Hepatocyte (in vitro differentiated cells): ENCODE data around the gene CXCL10. TPM values are rescaled to one million over a fixed set of nuclear protein-coding genes. Genes with fewer than 3 reads are reported as not detected.

ENCODE experiments used
- DNase-seq: peaks from one replicate; pipeline ENCODE4 v3.0.0-alpha.2; 2016; ENCODE audit warnings: low spot score
- H2AFZ ChIP-seq: fragments of 200-600 bp; sonication (generic); 2 replicates; pipeline ENCODE4 v1.6.0; 2016; ENCODE audit warnings: antibody characterized with exemption, mild to moderate bottlenecking
- H3K27ac ChIP-seq: fragments of 200-600 bp; sonication (generic); 2 replicates; pipeline ENCODE4 v1.5.1; 2016; ENCODE audit warnings: mild to moderate bottlenecking
- H3K27me3 ChIP-seq: fragments of 200-600 bp; sonication (generic); 2 replicates; pipeline ENCODE4 v1.6.1; 2016
- H3K36me3 ChIP-seq: fragments of 200-600 bp; sonication (generic); replicated peaks from 2 replicates; pipeline ENCODE4 v1.5.1; 2016; ENCODE audit warnings: low read depth; ENCODE audit not compliant: insufficient read depth
- H3K4me1 ChIP-seq: fragments of 200-600 bp; sonication (generic); 2 replicates; pipeline ENCODE4 v1.5.1; 2016; ENCODE audit warnings: mild to moderate bottlenecking, moderate library complexity; ENCODE audit not compliant: insufficient read depth
- H3K4me2 ChIP-seq: fragments of 200-600 bp; sonication (generic); 2 replicates; pipeline ENCODE4 v1.6.0; 2016
- H3K4me3 ChIP-seq: fragments of 200-600 bp; sonication (generic); 2 replicates; pipeline ENCODE4 v1.5.1; 2016; ENCODE audit warnings: mild to moderate bottlenecking
- H3K79me2 ChIP-seq: fragments of 200-600 bp; sonication (generic); 2 replicates; pipeline ENCODE4 v1.6.0; 2017; ENCODE audit warnings: mild to moderate bottlenecking
- H3K9me2 ChIP-seq: fragments of 200-600 bp; sonication (generic); replicated peaks from 2 replicates; pipeline ENCODE4 v1.6.0; 2017; ENCODE audit warnings: mild to moderate bottlenecking; ENCODE audit not compliant: insufficient read depth
- H3K9me3 ChIP-seq: fragments of 200-600 bp; sonication (generic); 2 replicates; pipeline ENCODE4 v1.5.1; 2016; ENCODE audit warnings: low read depth, mild to moderate bottlenecking
- H4K20me1 ChIP-seq: fragments of 200-600 bp; sonication (generic); 2 replicates; pipeline ENCODE4 v1.6.0; 2016; ENCODE audit warnings: mild to moderate bottlenecking; ENCODE audit not compliant: insufficient read depth, poor library complexity, severe bottlenecking
- EZH2 ChIP-seq: fragments of 200-600 bp; sonication (generic); IDR thresholded peaks from 2 replicates; pipeline ENCODE4 v1.6.1; 2016; ENCODE audit warnings: antibody characterized with exemption, mild to moderate bottlenecking, borderline replicate concordance
- EZH2phosphoT487 ChIP-seq: fragments of 200-600 bp; sonication (generic); IDR thresholded peaks from one replicate; pipeline ENCODE4 v1.6.1; 2018; ENCODE audit warnings: antibody characterized with exemption, mild to moderate bottlenecking, low read depth, moderate library complexity; ENCODE audit not compliant: unreplicated experiment, severe bottlenecking
- WGBS: methylation state at CpG from one replicate; pipeline ENCODE4 v1.1.6; 2016; ENCODE audit warnings: low lambda C conversion rate; ENCODE audit errors: missing lambda C conversion rate; 5-methylcytosine and 5-hydroxymethylcytosine counted together
- polyA plus RNA-seq: library from polyadenylated mRNA; unstranded; fragments of >200 nt; fragmentation: Nextera tagmentation; extraction: Ambion mirVana; gene quantifications from 2 replicates; pipeline ENCODE4 v1.2.1, GENCODE V29; 2016
- total RNA-seq: library from RNA; depleted of rRNA; stranded (reverse); fragments of >200 nt; gene quantifications from 2 replicates; pipeline ENCODE4 v1.2.3, GENCODE V29; 2014
- TF ChIP-seq, protein P1 (sequence below): fragments of 200-600 bp; sonication (generic); IDR thresholded peaks from 2 replicates; pipeline ENCODE4 v1.5.1; 2016; ENCODE audit warnings: antibody characterized with exemption, mild to moderate bottlenecking; ENCODE audit not compliant: poor library complexity

CXCL10 gene
- total and polyA plus RNA-seq, 2 experiments from 2014 or later, result 2.8 to 7.4 TPM

DNA sequence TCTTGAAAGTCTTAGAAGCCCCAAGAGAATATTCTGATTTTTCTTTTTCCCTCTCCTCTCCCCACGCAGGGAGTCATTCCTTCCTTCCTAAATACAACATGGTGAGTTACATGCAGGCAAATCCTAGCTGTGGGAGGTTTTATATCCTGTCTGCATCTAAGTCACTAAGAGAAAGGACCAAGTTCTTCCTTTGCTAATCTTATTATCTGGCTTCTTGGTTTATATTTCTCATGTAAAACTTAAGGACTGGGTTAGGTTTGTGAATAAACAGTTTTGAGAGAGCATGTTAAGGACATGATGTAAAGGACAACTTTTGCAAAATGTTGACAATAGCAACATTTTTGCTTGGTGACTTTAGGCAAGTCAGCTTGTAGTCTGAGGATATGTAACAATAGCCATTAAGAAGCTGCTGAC is 10.9 kb downstream of the CXCL10 start:
- Histone ChIP-seq H3K4me1 (peaks cover 3% of the 10 kb centered on the region), H4K20me1 (no peaks in the 10 kb centered on the region)
- WGBS, result 57% methylated on average over 1 of the region's 1 CpG

DNA sequence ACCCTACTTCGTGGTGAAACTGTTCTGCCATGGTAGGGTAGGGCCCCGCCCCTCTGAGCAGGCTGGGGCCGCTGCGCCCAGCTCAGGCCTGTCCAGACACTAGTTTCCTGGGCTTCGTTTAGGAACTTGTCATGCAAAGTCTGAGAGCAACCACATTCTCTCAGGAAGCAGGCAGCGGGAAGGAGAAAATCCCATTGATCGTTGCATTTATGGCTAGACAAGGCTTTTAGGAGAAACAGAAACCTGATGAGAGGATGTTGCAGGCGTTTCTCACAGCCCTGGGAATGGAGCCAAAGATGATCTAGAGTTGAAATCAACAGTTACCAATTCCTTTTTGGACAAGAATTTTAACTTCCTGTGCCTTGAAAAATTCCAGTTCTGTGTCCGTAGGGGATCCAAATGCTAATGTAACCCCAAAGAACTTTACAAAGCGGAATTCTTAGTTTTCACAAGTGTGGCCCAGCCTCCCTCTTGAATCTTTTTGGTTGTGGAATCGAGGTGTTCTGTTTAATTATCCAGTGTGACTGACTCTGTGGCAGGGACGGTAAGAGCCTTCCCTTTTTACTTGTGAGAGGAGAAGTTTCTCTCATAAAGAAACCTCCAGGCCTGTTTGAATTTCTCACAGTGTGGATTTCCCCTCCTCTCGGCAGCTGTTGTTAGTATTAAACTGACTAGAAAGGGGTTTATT is 11.5 kb downstream of the CXCL10 start:
- DNase-seq, result peak; percentile 49
- WGBS, result 59% methylated on average over 13 of the region's 13 CpGs

More for the DNA sequence above, 10.9 kb downstream of the CXCL10 start:
- H3K79me2 ChIP-seq, result no peaks in the 10 kb centered on the region
- DNase-seq, result no peak
- no peaks in the 10 kb centered on the region for H3K36me3 ChIP-seq
- H3K9me2 ChIP-seq, result no peaks in the 10 kb centered on the region
- TF ChIP-seq EZH2, result no peak
- no peak for TF ChIP-seq EZH2phosphoT487
- TF ChIP-seq, protein P1, sequence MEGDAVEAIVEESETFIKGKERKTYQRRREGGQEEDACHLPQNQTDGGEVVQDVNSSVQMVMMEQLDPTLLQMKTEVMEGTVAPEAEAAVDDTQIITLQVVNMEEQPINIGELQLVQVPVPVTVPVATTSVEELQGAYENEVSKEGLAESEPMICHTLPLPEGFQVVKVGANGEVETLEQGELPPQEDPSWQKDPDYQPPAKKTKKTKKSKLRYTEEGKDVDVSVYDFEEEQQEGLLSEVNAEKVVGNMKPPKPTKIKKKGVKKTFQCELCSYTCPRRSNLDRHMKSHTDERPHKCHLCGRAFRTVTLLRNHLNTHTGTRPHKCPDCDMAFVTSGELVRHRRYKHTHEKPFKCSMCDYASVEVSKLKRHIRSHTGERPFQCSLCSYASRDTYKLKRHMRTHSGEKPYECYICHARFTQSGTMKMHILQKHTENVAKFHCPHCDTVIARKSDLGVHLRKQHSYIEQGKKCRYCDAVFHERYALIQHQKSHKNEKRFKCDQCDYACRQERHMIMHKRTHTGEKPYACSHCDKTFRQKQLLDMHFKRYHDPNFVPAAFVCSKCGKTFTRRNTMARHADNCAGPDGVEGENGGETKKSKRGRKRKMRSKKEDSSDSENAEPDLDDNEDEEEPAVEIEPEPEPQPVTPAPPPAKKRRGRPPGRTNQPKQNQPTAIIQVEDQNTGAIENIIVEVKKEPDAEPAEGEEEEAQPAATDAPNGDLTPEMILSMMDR, result no peak
- H3K27ac ChIP-seq, result peak overlapping the region; percentile 78
- peak overlapping the region; percentile 17 for H2AFZ ChIP-seq
- H3K9me3 ChIP-seq, result no peaks in the 10 kb centered on the region
- no peaks in the 10 kb centered on the region for H3K27me3 ChIP-seq
- peak overlapping the region; percentile 13 for H3K4me2 ChIP-seq
- H3K4me3 ChIP-seq, result no peak overlapping the region

DNA sequence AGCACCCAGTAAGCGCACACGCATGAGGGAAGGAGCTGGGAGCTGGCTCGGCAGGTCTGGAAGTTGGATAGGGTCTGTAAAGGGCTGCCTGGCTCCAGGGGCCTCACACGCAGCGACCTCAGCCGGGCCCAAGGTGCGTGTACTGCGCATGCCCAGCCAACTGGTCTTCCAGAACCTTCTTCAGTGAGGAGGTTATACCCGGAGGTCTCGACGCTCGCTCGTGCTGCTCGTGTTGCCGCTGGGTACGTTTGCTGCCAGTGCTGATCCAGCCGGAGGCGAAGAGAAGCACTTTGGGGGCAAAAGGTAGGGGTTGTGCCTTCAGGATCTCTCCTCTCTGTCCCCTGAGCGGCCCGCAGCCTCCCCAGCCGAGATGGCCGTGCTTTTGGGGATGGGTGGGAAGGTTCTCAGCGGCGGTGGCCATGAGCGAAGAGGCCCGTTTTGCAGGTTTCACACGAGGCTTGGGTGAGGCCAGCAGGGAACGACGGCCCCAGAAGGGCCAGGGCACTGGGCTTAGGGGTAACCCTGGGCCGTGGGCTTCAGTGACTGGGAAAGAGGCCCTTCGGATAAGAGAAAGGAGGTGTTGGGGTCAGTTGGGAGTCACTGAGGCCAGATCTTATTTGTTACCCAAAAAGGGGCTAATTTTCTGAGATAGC is 12.2 kb downstream of the CXCL10 start:
- no peaks in the 10 kb centered on the region for H3K27me3 ChIP-seq
- no peak for TF ChIP-seq EZH2phosphoT487
- TF ChIP-seq, protein P1, result no peak
- no peak for TF ChIP-seq EZH2
- H3K9me2 ChIP-seq, result no peaks in the 10 kb centered on the region
- H3K4me3 ChIP-seq, result no peak overlapping the region
- no peaks in the 10 kb centered on the region for H4K20me1 ChIP-seq
- H3K9me3 ChIP-seq, result no peaks in the 10 kb centered on the region
- no peak for DNase-seq
- peak overlapping the region; percentile 13 for H3K4me2 ChIP-seq
- H3K27ac ChIP-seq, result peak overlapping the region; percentile 78
- H2AFZ ChIP-seq, result no peak overlapping the region
- H3K79me2 ChIP-seq, result no peaks in the 10 kb centered on the region
- H3K4me1 ChIP-seq, result peaks cover 3% of the 10 kb centered on the region
- no peaks in the 10 kb centered on the region for H3K36me3 ChIP-seq
- WGBS, result 96% methylated on average over 31 of the region's 31 CpGs

More for the DNA sequence above, 11.5 kb downstream of the CXCL10 start:
- peak overlapping the region; percentile 13 for H3K4me2 ChIP-seq
- peaks cover 3% of the 10 kb centered on the region for H3K4me1 ChIP-seq
- H3K9me3 ChIP-seq, result no peaks in the 10 kb centered on the region
- H3K27me3 ChIP-seq, result no peaks in the 10 kb centered on the region
- TF ChIP-seq EZH2 (no peak), EZH2phosphoT487 (no peak)
- TF ChIP-seq, protein P1, result no peak
- peak overlapping the region; percentile 17 for H2AFZ ChIP-seq
- no peaks in the 10 kb centered on the region for H4K20me1 ChIP-seq
- H3K4me3 ChIP-seq, result no peak overlapping the region
- H3K9me2 ChIP-seq, result no peaks in the 10 kb centered on the region
- H3K36me3 ChIP-seq, result no peaks in the 10 kb centered on the region
- H3K27ac ChIP-seq, result peak overlapping the region; percentile 78
- no peaks in the 10 kb centered on the region for H3K79me2 ChIP-seq
